ENCODE measurements around the gene AKAP3. TPM values are rescaled to one million over a fixed set of nuclear protein-coding genes. Genes with fewer than 3 reads are reported as not detected.

AKAP3 gene
- total and polyA plus RNA-seq, 2 of the 8 experiments (the other 6 are each of a cell fraction or from before 2014, with no cell fraction given): 0.54 to 1.0 TPM

DNA sequence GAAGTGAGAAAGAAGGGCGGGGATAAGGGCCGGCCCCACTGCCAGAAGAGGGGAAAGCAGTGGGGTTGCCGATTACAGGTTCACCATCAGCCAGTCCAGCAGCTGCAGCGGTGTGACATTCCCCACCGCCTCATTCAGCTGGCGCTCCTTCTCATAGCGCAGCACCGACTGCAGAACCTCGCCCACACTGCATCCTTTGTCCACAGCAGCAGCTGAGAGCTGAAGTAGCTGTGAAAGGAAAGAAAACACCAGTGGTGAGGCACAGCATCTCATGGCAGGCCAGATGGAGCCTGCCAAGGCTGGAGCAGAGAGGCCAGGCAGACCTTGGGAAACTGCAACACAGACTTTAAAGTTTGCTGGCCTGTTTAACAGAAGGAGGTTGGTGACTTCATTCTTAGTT, 33.2 kb downstream of the AKAP3 start (continued):
- TF ChIP-seq HDAC2 (IDR thresholded peaks at IDR 0.05; ENCODE audit: borderline replicate concordance in 1 of 2, low read depth in 2 of 2, low read length in 2 of 2) (no peak), SUZ12 (IDR thresholded peaks at IDR 0.05; ENCODE audit: low read length) (no peak), SIX5 (IDR thresholded peaks at IDR 0.05; ENCODE audit: low read depth, low read length) (no peak), CHD2 (IDR thresholded peaks at IDR 0.05; ENCODE audit: low read length) (no peak)
